ENCODE measurements around the gene ADAM19.

The ADAM19 gene

DNA sequence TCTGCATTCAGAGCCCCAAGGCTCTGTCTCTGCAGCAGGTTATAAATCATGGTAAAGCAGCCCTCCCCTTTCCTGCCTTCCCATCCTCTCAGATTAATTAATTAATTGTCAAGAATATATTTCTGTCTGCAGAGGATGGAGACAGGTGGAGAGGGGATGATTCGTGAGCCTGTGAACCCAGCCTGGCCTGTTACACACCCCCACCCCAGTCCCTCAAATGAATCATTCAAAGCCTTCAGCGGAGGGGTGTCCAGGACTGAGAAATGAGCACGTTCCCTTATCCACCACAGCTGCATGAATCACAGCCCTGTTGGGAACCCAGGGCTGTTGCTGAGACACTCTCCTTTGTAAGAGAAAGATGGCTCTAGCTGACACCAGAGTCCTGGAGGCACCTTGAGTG lies 59.6 kb downstream of the ADAM19 start:
- no peak for TF ChIP-seq Cebpa-rat (IDR thresholded peaks at IDR 0.05)
- Histone ChIP-seq H3K4me3 (no peak overlapping the region), H3K27ac (no peak overlapping the region), H3K9ac (no peak overlapping the region), H3K9me3 (replicated peaks in 1 of 11) (peaks cover 0 to 9% (median 6%) of the 10 kb centered on the region in 11 experiments; a peak in 12 of 22 replicates), H3K27me3 (no peaks in the 10 kb centered on the region), H4K20me1 (no peaks in the 10 kb centered on the region), H3K4me2 (no peak overlapping the region), H3K36me3 (peaks cover 0 to 54% (median 16%) of the 10 kb centered on the region in 11 experiments; a peak in 13 of 22 replicates), H3K4me1 (peaks cover 5 to 15% (median 7%) of the 10 kb centered on the region in 10 experiments; a peak in 19 of 20 replicates)

DNA sequence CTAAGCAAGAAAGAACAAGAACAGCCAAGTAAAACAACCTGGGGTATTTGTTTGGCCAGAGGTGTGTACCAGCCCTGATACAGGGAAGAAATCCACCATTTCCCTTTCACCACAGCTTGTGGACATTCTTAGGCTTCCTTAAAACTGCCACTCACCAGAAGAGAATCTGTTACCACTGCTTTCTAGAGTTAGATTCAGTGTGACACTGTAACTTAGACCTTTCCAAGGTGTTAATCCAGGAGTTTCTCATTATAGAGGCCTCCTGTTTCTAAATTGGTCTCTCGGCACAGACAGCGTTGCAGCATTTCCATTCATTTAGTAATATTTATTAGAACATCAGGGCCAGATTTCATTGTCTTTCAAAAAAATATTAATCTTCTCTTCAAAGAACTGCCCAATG lies 60.6 kb downstream of the ADAM19 start:
- no peak overlapping the region for H3K4me3 ChIP-seq
- no peak overlapping the region for H3K9ac ChIP-seq
- H3K27me3 ChIP-seq = no peaks in the 10 kb centered on the region
- no peaks in the 10 kb centered on the region for H4K20me1 ChIP-seq
- H3K27ac ChIP-seq = no peak overlapping the region
- no peak for TF ChIP-seq Cebpa-rat (IDR thresholded peaks at IDR 0.05)
- H3K36me3 ChIP-seq = peaks cover 0 to 58% (median 16%) of the 10 kb centered on the region in 11 experiments; a peak in 13 of 22 replicates
- H3K4me1 ChIP-seq = peaks cover 7 to 18% (median 10%) of the 10 kb centered on the region in 10 experiments; a peak in 19 of 20 replicates
- peaks cover 0 to 12% (median 6%) of the 10 kb centered on the region in 11 experiments; a peak in 12 of 22 replicates for H3K9me3 ChIP-seq (replicated peaks in 1 of 11)
- no peak overlapping the region for H3K4me2 ChIP-seq

DNA sequence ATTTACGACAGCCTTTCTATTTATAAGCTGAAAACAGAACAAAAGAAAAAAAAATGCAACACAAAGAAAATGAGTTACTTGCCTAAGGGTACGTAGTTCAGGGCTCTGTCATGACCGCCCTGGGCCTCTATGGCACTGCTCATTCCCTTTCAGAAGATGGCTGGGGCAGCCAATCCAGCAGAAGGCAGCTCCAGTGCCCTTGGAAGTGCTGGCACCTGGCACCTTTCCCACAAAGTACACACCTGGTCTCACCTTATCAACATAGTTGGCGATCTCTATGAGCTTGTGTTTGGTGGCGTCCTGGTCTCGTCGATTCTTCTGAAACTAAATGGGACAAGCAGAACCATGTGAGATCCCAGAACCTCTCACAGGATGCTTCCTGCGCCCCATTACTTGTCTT lies 62.4 kb downstream of the ADAM19 start:
- Histone ChIP-seq H3K27me3 (no peaks in the 10 kb centered on the region), H3K9me3 (replicated peaks in 1 of 11) (peaks cover 0 to 12% (median 6%) of the 10 kb centered on the region in 11 experiments; a peak in 12 of 22 replicates), H3K4me2 (no peak overlapping the region), H3K4me3 (no peak overlapping the region), H3K36me3 (peaks cover 0 to 43% (median 12%) of the 10 kb centered on the region in 11 experiments; a peak in 10 of 22 replicates), H4K20me1 (no peaks in the 10 kb centered on the region), H3K27ac (no peak overlapping the region), H3K9ac (no peak overlapping the region), H3K4me1 (peaks cover 15 to 34% (median 26%) of the 10 kb centered on the region in 10 experiments)
- TF ChIP-seq Cebpa-rat (IDR thresholded peaks at IDR 0.05) = no peak

DNA sequence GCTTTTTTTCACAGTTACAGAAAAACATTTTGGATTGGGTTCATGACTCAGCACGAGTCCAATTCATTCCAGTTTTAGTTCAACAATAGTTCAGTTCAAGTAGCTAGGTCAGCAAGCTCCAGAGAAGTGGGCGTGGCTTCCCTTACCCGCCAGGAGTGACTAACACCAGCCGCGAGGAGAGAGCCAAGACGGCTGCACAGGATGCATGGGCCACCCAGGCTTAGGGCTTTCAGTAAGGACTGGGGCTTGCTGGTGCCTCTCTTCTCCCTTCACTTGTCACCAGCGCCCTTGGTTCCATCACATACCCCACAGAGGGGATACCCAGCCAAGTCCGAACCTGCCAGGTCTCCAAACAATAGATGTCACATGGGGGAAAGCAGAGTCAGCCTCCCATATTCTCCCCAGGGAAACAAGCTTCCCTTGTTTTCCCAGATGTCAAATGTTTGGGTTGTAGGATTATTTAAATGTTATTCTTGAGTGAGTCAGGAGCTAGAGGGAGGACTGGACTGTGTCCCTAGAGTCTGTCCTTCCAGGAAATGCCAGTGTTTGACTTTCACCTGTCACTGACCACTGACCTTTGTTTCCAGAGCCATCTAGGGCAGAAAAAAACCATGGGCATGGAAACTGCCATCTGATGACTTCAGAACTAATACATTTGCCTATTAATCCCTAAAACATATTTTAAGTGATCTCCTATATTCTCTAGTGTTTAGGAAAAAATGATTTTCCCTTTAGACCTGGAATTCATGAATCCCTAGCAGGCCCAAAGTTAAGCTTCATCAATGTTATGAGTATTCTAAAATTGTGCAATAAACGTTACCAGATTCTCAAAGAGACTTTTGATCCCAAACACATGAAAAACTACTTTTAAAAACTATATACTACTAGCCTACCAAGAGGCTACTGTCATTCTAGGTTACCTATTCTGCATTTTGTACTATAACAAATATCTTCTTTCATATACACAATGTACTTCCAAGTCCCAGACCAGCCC lies 63.6 kb downstream of the ADAM19 start:
- Histone ChIP-seq H3K4me3 (no peak overlapping the region), H3K4me2 (peak overlapping the region in 10 of 11 experiments; percentile 14 to 54 (median 30); a peak in 18 of 22 replicates), H3K9ac (no peak overlapping the region), H4K20me1 (no peaks in the 10 kb centered on the region), H3K36me3 (peaks cover 0 to 33% (median 8%) of the 10 kb centered on the region in 11 experiments; a peak in 10 of 22 replicates), H3K27me3 (no peaks in the 10 kb centered on the region), H3K27ac (peak overlapping the region in 3 of 11 experiments; percentile 5 to 42 (median 32); a peak in 4 of 22 replicates), H3K9me3 (replicated peaks in 1 of 11) (peaks cover 0 to 12% (median 6%) of the 10 kb centered on the region in 11 experiments; a peak in 12 of 22 replicates), H3K4me1 (peaks cover 21 to 46% (median 39%) of the 10 kb centered on the region in 10 experiments)
- no peak for TF ChIP-seq Cebpa-rat (IDR thresholded peaks at IDR 0.05)

DNA sequence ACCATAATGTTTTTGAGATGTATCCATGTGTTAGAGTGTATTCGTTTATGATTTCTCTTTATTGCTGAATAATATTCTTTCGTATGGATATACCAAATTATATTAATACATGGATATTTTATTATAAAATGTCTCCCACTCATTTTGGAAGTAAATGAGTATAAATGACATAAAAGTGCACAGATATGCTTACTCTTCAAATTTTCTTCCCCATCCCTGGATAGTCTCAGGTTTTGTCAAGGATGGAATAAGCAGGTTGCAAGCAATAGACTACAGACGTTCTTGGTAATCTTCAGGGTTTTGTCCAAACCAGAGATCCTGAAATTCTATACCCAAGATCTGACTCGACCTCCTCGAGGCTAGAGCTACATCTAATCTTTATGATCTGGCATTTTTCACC lies 64.9 kb downstream of the ADAM19 start:
- Histone ChIP-seq H3K9ac (no peak overlapping the region), H3K4me2 (peak overlapping the region in 2 of 11 experiments; percentile 47 to 53; a peak in 3 of 22 replicates), H3K27ac (peak overlapping the region in 2 of 11 experiments; percentile 5 to 32; a peak in 1 of 22 replicates), H3K9me3 (replicated peaks in 1 of 11) (peaks cover 0 to 12% (median 6%) of the 10 kb centered on the region in 11 experiments; a peak in 12 of 22 replicates), H3K4me1 (peaks cover 30 to 59% (median 51%) of the 10 kb centered on the region in 10 experiments), H3K4me3 (no peak overlapping the region), H3K27me3 (no peaks in the 10 kb centered on the region), H4K20me1 (no peaks in the 10 kb centered on the region), H3K36me3 (peaks cover 0 to 28% (median 8%) of the 10 kb centered on the region in 11 experiments; a peak in 9 of 22 replicates)
- TF ChIP-seq Cebpa-rat (IDR thresholded peaks at IDR 0.05) = no peak

DNA sequence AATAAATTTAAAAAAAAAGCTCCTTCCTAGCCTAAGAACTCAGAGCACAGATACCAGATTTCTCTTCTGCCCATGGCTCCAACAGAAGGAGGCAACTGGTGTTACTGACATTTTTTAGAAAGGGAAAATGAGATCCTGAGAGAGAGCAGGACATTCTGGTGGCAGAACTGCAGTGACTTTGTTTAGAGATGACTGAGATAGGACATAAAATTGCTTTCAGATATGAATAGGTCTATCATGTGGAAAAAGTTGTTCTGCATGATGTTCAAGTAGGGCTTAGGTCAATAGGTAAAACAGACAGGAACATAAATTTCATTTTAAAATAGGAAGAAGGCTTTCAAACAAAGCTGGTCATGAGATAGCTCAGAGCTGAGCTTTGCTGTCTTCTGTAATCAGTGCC lies 66.0 kb downstream of the ADAM19 start:
- TF ChIP-seq Cebpa-rat (IDR thresholded peaks at IDR 0.05) = no peak
- Histone ChIP-seq H4K20me1 (no peaks in the 10 kb centered on the region), H3K27ac (peak overlapping the region in 6 of 11 experiments; percentile 64 to 83 (median 80); a peak in 12 of 22 replicates), H3K4me1 (peaks cover 40 to 70% (median 62%) of the 10 kb centered on the region in 10 experiments), H3K36me3 (peaks cover 0 to 26% (median 8%) of the 10 kb centered on the region in 11 experiments; a peak in 10 of 22 replicates), H3K9ac (peak overlapping the region in 4 of 11 experiments; percentile 1 to 58 (median 13); a peak in 2 of 22 replicates), H3K27me3 (no peaks in the 10 kb centered on the region), H3K4me3 (no peak overlapping the region), H3K9me3 (replicated peaks in 1 of 11) (peaks cover under 1 to 12% (median 6%) of the 10 kb centered on the region in 11 experiments; a peak in 16 of 22 replicates), H3K4me2 (peak overlapping the region in 10 of 11 experiments; percentile 10 to 89 (median 84); a peak in 18 of 22 replicates)

DNA sequence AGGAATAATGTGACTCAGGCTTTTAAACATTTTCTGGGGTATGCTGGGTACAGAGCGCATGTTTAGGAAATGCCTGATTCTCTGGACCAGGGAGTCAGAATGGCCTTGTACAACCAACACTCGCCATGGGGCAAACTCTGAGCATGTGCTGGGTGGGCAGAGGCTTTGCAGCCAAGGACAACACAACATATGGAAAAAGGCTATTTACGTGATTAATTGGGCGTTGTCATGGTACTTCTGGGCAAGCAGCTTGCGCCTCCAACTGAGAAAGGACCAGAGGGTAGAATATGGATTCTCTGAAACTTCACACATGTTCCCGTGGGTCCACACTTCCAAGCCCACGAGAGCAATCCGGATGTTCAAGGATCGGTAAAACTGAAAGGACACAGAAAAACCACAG lies 66.5 kb downstream of the ADAM19 start:
- H3K9me3 ChIP-seq (replicated peaks in 1 of 11) = peaks cover 6 to 17% (median 7%) of the 10 kb centered on the region in 11 experiments; a peak in 18 of 22 replicates

DNA sequence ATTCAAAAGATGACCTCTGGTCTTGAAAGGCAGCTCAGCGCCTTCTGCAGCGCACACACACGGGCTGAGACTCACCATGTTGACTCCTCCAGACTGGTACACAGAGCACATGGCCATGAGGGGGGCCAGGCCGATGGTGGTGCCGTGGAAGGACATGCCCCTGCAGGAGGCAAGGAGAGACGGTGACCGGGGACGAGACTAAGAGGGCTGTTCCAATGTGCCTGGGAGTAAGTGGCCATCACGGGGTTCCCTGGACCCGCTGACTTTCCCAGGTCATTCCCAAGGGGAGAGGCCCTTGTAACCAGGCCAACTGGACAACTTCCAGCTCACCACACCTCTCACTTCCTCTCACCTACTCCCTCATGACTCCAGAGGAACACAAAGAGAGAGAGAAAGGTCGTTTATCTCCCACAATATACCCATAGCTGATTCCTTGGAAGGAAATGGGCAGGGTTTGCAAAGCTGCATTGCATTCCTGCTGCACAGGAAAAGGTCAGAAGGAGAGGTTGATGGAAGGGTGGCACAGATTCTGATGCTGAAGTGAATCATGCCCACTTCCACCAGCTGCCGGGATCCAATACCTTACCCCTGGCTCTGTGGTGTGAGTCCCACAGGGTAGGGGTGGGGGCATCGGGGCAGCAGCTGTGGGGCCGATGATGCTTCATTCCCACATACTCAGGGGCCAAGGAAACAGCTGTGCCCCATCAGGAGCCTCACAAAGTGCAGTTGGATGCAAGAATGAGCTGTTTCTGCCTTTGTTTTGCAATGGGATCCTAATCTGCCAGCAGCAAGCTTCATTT lies 68.4 kb downstream of the ADAM19 start:
- H3K4me2 ChIP-seq = peak overlapping the region; percentile 23 to 89 (median 82)
- peak overlapping the region in 2 of 10 experiments; percentile 10 to 24; a peak in 1 of 20 replicates for H3K4me3 ChIP-seq
- peak overlapping the region in 8 of 11 experiments; percentile 7 to 86 (median 76); a peak in 15 of 22 replicates for H3K27ac ChIP-seq
- H4K20me1 ChIP-seq = no peaks in the 10 kb centered on the region
- H3K9me3 ChIP-seq (replicated peaks in 1 of 11) = peaks cover 5 to 20% (median 10%) of the 10 kb centered on the region in 11 experiments; a peak in 18 of 22 replicates
- peaks cover 63 to 94% (median 86%) of the 10 kb centered on the region in 10 experiments for H3K4me1 ChIP-seq
- peak in 5 of 11 experiments; percentile 50 to 84 (median 79); a peak in 8 of 22 replicates for TF ChIP-seq Cebpa-rat (IDR thresholded peaks at IDR 0.05)
- peak overlapping the region in 6 of 11 experiments; percentile 39 to 68 (median 58); a peak in 11 of 22 replicates for H3K9ac ChIP-seq
- no peaks in the 10 kb centered on the region for H3K27me3 ChIP-seq
- peaks cover 0 to 17% (median 5%) of the 10 kb centered on the region in 11 experiments; a peak in 10 of 22 replicates for H3K36me3 ChIP-seq

More for the DNA sequence above, 66.5 kb downstream of the ADAM19 start:
- H4K20me1 ChIP-seq = no peaks in the 10 kb centered on the region
- H3K9ac ChIP-seq = peak overlapping the region in 6 of 11 experiments; percentile 5 to 60 (median 49); a peak in 5 of 22 replicates
- H3K4me1 ChIP-seq = peaks cover 45 to 75% (median 67%) of the 10 kb centered on the region in 10 experiments
- H3K36me3 ChIP-seq = peaks cover 0 to 30% (median 10%) of the 10 kb centered on the region in 11 experiments; a peak in 11 of 22 replicates
- H3K4me3 ChIP-seq = no peak overlapping the region
- H3K27me3 ChIP-seq = no peaks in the 10 kb centered on the region
- peak overlapping the region in 10 of 11 experiments; percentile 10 to 89 (median 84); a peak in 18 of 22 replicates for H3K4me2 ChIP-seq
- H3K27ac ChIP-seq = peak overlapping the region in 6 of 11 experiments; percentile 64 to 83 (median 80); a peak in 12 of 22 replicates
- no peak for TF ChIP-seq Cebpa-rat (IDR thresholded peaks at IDR 0.05)
